GM18519 (cell line): ENCODE results near the gene AIF1L.

Experiments
- ATAC-seq: cut with Tn5 transposase; IDR thresholded peaks from one replicate; pipeline ENCODE4 v1.9.1; 2021; ENCODE audit warnings: mild to moderate bottlenecking, moderate library complexity; ENCODE audit not compliant: unreplicated experiment, low FRiP score

The AIF1L gene

GRCh38 chr9:131096269-131097125, at the start of gene AIF1L:
AIF1L (plus strand) TSS chr9:131096531; CDS start chr9:131096630, 99 bp downstream.
- ATAC-seq, result no peak

GRCh38 chr9:131046581-131047202, 49.6 kb upstream of the AIF1L start:
- no peak for ATAC-seq

DNA sequence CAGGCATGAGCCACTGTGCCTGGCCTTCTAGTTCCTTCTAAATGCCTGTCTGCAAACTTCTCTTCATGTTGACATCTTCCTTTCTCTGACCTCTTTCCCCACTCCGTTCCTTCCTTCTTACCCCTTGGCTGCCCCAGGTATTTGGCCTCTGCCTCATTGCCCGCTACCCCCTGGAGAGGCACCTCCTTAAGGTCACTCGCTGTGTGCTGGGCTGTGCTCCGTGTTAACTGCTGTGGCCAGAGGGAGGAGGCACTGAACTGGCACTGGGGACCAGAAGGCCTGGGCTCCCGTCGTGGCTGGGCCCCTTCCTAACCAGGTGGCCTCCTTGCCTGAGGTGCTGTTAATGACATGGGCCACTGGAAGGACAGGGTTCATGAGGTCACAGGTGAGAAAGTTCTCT, 48.0 kb upstream of the AIF1L start:
- no peak for ATAC-seq

- ATAC-seq, result no peak
Measured at GRCh38 chr9:131048820-131049219, 47.5 kb upstream of the AIF1L start.

- no peak for ATAC-seq
Measured at GRCh38 chr9:131049829-131050715, 46.3 kb upstream of the AIF1L start.

- ATAC-seq, result no peak
Measured at GRCh38 chr9:131050831-131051230, 45.5 kb upstream of the AIF1L start.

- no peak for ATAC-seq
Measured at GRCh38 chr9:131051592-131052517, 44.5 kb upstream of the AIF1L start.

- no peak for ATAC-seq
Measured at GRCh38 chr9:131053896-131054295, 42.4 kb upstream of the AIF1L start.

GRCh38 chr9:131056781-131057506, 39.4 kb upstream of the AIF1L start:
- ATAC-seq, result no peak

GRCh38 chr9:131060900-131061630, 35.3 kb upstream of the AIF1L start:
- no peak for ATAC-seq

DNA sequence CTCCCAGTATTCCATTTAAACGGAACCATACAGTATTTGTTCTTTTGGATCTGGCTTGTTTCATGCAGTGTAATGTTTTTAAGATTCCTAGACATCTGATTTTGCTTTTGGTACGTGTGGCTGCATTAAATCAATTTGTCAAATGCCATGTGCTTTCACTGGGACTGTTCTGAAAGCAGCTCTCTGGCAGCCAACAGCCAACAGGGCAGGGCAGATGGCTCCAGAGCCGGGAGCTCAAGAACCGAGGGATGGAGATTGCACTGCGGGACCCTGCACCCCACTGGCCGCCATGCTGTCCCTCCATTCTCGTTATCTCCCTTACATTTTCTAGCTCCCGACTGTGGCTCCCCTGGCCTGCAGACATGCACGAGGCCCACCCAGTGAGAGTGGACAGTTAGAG, 33.4 kb upstream of the AIF1L start:
- no peak for ATAC-seq

GRCh38 chr9:131065599-131065998, 30.7 kb upstream of the AIF1L start:
- no peak for ATAC-seq

DNA sequence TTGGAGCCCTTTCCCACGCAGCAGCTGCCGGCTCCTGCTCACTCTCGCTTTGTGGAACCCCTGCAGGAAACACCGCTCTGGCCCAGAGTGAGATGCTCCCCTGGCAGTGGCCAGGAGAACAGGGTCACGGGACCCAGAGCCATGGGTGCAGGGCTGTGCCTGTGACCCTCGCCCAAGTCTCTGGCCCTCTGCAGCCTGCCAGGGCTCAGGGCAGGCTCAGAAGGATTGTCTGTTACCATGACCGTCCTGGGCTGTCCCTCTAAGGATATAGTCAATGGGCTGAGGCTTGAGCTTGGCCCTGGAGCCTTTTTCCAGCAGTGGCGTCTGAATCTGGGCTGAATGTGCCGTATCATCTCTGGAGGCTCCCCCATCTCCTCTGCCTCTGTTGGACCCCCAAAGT, 28.7 kb upstream of the AIF1L start:
- ATAC-seq, result no peak

GRCh38 chr9:131068076-131068816, 28.1 kb upstream of the AIF1L start:
- ATAC-seq, result no peak

GRCh38 chr9:131069699-131070098, 26.6 kb upstream of the AIF1L start:
- no peak for ATAC-seq

- ATAC-seq, result no peak
Measured at GRCh38 chr9:131072107-131072870, 24.0 kb upstream of the AIF1L start.

DNA sequence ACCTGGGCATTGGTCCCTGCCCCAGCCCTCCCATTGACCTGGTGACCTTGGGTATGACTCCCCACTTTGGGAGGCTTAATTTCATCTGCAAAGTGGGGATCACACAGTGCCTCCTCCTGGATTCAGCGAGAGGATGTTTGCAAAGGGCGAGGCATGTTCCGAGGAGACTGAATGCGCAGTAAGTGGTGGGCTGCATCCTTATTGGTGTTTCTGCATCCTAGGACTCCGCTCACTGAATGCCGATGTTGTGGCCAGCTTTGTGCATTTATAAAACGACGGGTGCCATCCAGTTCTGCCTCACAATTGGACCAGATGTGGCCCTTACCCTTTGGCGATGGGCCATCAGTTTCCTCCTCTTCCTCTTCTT, 23.5 kb upstream of the AIF1L start:
- no peak for ATAC-seq
